ENCODE data around the gene NT5C2.

DNA sequence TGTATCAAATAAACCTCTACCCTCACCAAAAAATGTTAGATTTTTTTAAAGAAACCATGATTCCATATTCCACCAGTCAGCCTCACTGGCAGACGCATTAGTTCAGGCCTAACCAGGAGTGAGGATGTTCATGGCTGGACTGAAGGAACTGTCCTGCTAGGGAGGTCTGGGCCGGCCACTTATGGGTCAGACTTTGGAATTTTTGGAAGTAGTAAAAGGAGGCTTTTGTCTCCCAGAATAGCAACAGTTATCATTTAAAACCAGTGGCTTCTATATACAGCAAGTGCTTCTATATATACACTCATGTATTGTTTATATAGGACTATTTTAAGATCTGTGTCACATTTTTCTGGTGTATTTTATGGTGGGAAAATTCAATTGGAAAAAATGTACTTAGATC is 154.5 kb downstream of the NT5C2 start:
- TF ChIP-seq ZFX (IDR thresholded peaks at IDR 0.05; ENCODE audit: borderline replicate concordance): no peak
- TF ChIP-seq, protein P1, sequence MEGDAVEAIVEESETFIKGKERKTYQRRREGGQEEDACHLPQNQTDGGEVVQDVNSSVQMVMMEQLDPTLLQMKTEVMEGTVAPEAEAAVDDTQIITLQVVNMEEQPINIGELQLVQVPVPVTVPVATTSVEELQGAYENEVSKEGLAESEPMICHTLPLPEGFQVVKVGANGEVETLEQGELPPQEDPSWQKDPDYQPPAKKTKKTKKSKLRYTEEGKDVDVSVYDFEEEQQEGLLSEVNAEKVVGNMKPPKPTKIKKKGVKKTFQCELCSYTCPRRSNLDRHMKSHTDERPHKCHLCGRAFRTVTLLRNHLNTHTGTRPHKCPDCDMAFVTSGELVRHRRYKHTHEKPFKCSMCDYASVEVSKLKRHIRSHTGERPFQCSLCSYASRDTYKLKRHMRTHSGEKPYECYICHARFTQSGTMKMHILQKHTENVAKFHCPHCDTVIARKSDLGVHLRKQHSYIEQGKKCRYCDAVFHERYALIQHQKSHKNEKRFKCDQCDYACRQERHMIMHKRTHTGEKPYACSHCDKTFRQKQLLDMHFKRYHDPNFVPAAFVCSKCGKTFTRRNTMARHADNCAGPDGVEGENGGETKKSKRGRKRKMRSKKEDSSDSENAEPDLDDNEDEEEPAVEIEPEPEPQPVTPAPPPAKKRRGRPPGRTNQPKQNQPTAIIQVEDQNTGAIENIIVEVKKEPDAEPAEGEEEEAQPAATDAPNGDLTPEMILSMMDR (IDR thresholded peaks at IDR 0.05): no peak
